OCI-LY1 (cell line): ENCODE measurements around the gene BSCL2.

Experiments
- H2AFZ ChIP-seq: fragments of 200-600 bp; sonication (generic), shearing (Covaris generic); 2 replicates; pipeline ENCODE4 v1.6.0; 2014; ENCODE audit warnings: antibody characterized with exemption, mild to moderate bottlenecking, low read length
- H3F3A ChIP-seq: fragments of 200-600 bp; sonication (generic), shearing (Covaris generic); 2 replicates; pipeline ENCODE4 v1.6.0; 2014; ENCODE audit warnings: mild to moderate bottlenecking, antibody characterized with exemption, low read length, moderate library complexity; ENCODE audit not compliant: insufficient read depth
- H3K27ac ChIP-seq: fragments of 200-600 bp; sonication (generic); 2 replicates; pipeline ENCODE4 v1.5.1; 2014; ENCODE audit warnings: low read length, mixed run types, mild to moderate bottlenecking, low read depth; ENCODE audit not compliant: poor library complexity, severe bottlenecking
- H3K27me3 ChIP-seq: fragments of 200-600 bp; sonication (generic); 2 replicates; pipeline ENCODE4 v1.6.0; 2014; ENCODE audit warnings: antibody characterized with exemption, mild to moderate bottlenecking, low read length, moderate library complexity; ENCODE audit not compliant: insufficient read depth
- H3K36me3 ChIP-seq: fragments of 200-600 bp; sonication (generic); 2 replicates; pipeline ENCODE4 v1.6.1; 2014; ENCODE audit warnings: mild to moderate bottlenecking, antibody characterized with exemption, low read length, moderate library complexity, mixed read lengths; ENCODE audit not compliant: insufficient read depth
- H3K4me1 ChIP-seq: fragments of 200-600 bp; sonication (generic); 2 replicates; pipeline ENCODE4 v1.5.1; 2014; ENCODE audit warnings: mild to moderate bottlenecking, low read length, moderate library complexity; ENCODE audit not compliant: insufficient read depth, severe bottlenecking
- H3K4me2 ChIP-seq: fragments of 200-600 bp; sonication (generic), shearing (Covaris generic); 2 replicates; pipeline ENCODE4 v1.6.1; 2014; ENCODE audit warnings: low read length
- H3K4me3 ChIP-seq: fragments of 200-600 bp; sonication (generic); 2 replicates; pipeline ENCODE4 v1.5.1; 2014; ENCODE audit warnings: low read length, low read depth, mild to moderate bottlenecking, mixed read lengths; ENCODE audit not compliant: poor library complexity, severe bottlenecking
- H3K79me2 ChIP-seq: fragments of 200-600 bp; shearing (Covaris generic); 2 replicates; pipeline ENCODE4 v1.6.1; 2016; ENCODE audit warnings: mixed run types, low read length, mixed read lengths; ENCODE audit not compliant: insufficient read depth
- H3K9ac ChIP-seq: fragments of 200-600 bp; sonication (generic), shearing (Covaris generic); 2 replicates; pipeline ENCODE4 v1.6.1; 2014; ENCODE audit warnings: mild to moderate bottlenecking, low read length, mixed read lengths
- H3K9me2 ChIP-seq: fragments of 200-600 bp; sonication (generic), shearing (Covaris generic); 2 replicates; pipeline ENCODE4 v1.6.1; 2014; ENCODE audit warnings: low read depth, mild to moderate bottlenecking, low read length, mixed read lengths
- H3K9me3 ChIP-seq: fragments of 200-600 bp; shearing (Covaris generic); 2 replicates; pipeline ENCODE4 v1.6.1; 2014; ENCODE audit warnings: low read length, mixed read lengths
- H4K20me1 ChIP-seq: fragments of 200-600 bp; sonication (generic), shearing (Covaris generic); 2 replicates; pipeline ENCODE4 v1.6.0; 2016; ENCODE audit warnings: mild to moderate bottlenecking, low read length; ENCODE audit not compliant: insufficient read depth
- CTCF ChIP-seq: fragments of 200-600 bp; sonication (generic), shearing (Covaris generic); IDR thresholded peaks from 2 replicates; pipeline ENCODE4 v1.5.1; 2017; ENCODE audit warnings: mild to moderate bottlenecking, antibody characterized with exemption, low read length, moderate library complexity, mixed read lengths
- EZH2 ChIP-seq: fragments of 200-600 bp; sonication (generic), shearing (Covaris generic); IDR thresholded peaks from 2 replicates; pipeline ENCODE4 v1.8.0; 2017; ENCODE audit warnings: borderline replicate concordance, mixed run types, mild to moderate bottlenecking, antibody characterized with exemption, low read length, moderate library complexity, mixed read lengths

BSCL2 gene

GRCh38 chr11:62710001-62710345 is 2.7 kb upstream of the BSCL2 start:
- peaks cover 58% of the 10 kb centered on the region for H3K36me3 ChIP-seq
- no peaks in the 10 kb centered on the region for H3K79me2 ChIP-seq
- peaks cover 53% of the 10 kb centered on the region for H3K4me1 ChIP-seq
- peak overlapping the region; percentile 79 for H3K9ac ChIP-seq
- no peaks in the 10 kb centered on the region for H3K9me3 ChIP-seq
- H3K4me2 ChIP-seq = peak overlapping the region; percentile 90
- TF ChIP-seq CTCF (no peak), EZH2 (no peak)
- peaks cover 19% of the 10 kb centered on the region; the same call in 1 of the 2 replicates for H3F3A ChIP-seq
- peak overlapping the region; percentile 63 for H3K4me3 ChIP-seq
- H3K27me3 ChIP-seq = no peaks in the 10 kb centered on the region
- peak overlapping the region; percentile 92 for H3K27ac ChIP-seq
- H4K20me1 ChIP-seq = no peaks in the 10 kb centered on the region
- H2AFZ ChIP-seq = no peak overlapping the region
- no peaks in the 10 kb centered on the region for H3K9me2 ChIP-seq

- peaks cover 53% of the 10 kb centered on the region for H3K4me1 ChIP-seq
- peak overlapping the region; percentile 92 for H3K27ac ChIP-seq
- peaks cover 19% of the 10 kb centered on the region; the same call in 1 of the 2 replicates for H3F3A ChIP-seq
- H3K9me3 ChIP-seq = no peaks in the 10 kb centered on the region
- peak overlapping the region; percentile 90 for H3K4me2 ChIP-seq
- peak overlapping the region; percentile 63 for H3K4me3 ChIP-seq
- H3K36me3 ChIP-seq = peaks cover 58% of the 10 kb centered on the region
- TF ChIP-seq EZH2 (no peak), CTCF (no peak)
- no peaks in the 10 kb centered on the region for H3K27me3 ChIP-seq
- no peaks in the 10 kb centered on the region for H3K79me2 ChIP-seq
- H3K9ac ChIP-seq = peak overlapping the region; percentile 79
- H2AFZ ChIP-seq = no peak overlapping the region
- H4K20me1 ChIP-seq = no peaks in the 10 kb centered on the region
- H3K9me2 ChIP-seq = no peaks in the 10 kb centered on the region
Observed at GRCh38 chr11:62709247-62710000, 2.2 kb upstream of the BSCL2 start.

GRCh38 chr11:62708793-62709192 is 1.6 kb upstream of the BSCL2 start:
- peak overlapping the region; percentile 63 for H3K4me3 ChIP-seq
- peak overlapping the region; percentile 92 for H3K27ac ChIP-seq
- peak overlapping the region; percentile 79 for H3K9ac ChIP-seq
- no peaks in the 10 kb centered on the region for H4K20me1 ChIP-seq
- H3K4me2 ChIP-seq = peak overlapping the region; percentile 90
- H3F3A ChIP-seq = peaks cover 19% of the 10 kb centered on the region; the same call in 1 of the 2 replicates
- TF ChIP-seq EZH2 (no peak), CTCF (no peak)
- H3K4me1 ChIP-seq = peaks cover 53% of the 10 kb centered on the region
- H3K36me3 ChIP-seq = peaks cover 53% of the 10 kb centered on the region
- no peaks in the 10 kb centered on the region for H3K9me3 ChIP-seq
- H3K79me2 ChIP-seq = no peaks in the 10 kb centered on the region
- no peak overlapping the region for H2AFZ ChIP-seq
- no peaks in the 10 kb centered on the region for H3K9me2 ChIP-seq
- H3K27me3 ChIP-seq = no peaks in the 10 kb centered on the region
